ENCODE results near the gene FAR2.

DNA sequence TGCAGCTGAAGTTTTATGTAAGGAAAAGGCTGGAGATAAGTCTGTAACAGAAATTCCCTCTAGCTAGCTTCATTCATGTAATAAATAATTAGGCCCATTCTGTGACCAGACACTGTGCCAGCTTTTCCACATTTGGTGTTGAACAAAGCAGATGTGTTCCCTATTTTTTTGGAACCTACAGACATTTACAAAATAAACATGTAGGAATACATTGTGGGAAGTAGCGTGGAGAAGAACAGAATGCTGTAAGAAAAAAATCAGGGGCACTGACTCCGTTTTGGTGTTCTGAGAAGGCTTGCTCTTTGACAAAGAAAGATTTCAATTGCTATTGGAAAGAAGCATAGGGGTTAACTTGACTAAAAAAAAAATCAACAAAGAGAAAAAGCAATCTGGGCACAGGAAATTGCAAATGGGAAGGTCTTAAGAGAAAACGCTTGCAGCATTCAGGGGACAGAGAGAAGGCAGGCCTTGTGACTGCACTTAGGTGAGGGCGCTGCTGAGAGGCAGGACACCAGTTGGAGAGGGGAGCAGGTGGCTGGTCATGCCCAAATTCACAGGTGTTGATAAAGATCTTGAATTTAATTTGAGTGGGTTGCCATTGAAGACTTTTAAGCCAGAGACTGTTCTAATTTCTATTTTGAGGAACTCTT is 4.0 kb downstream of the FAR2 start:
- TF ChIP-seq CTCF (conservative IDR thresholded peaks at IDR 0.05; ENCODE audit: low read length) (peak; percentile 44), EZH2phosphoT487 (IDR thresholded peaks at IDR 0.05; ENCODE audit: borderline replicate concordance, low read depth, low read length) (no peak)
